K562 (cell line): ENCODE data around the gene CTPS1. TPM values are rescaled to one million over a fixed set of nuclear protein-coding genes. Genes with fewer than 3 reads are reported as not detected.

Experiments used
- CBX5 ChIP-seq: IDR thresholded peaks from 2 replicates; pipeline ENCODE4 v1.6.1; 2014; ENCODE audit warnings: low read depth, borderline replicate concordance
- MAFG ChIP-seq: fragments of 450-650 bp; conservative IDR thresholded peaks from 2 replicates; pipeline ENCODE4 v1.6.1; 2016; ENCODE audit warnings: missing genetic modification characterization, missing compliant biosample characterization
- ZBTB7A ChIP-seq: IDR thresholded peaks from 2 replicates; pipeline ENCODE4 v1.6.1; 2011; ENCODE audit warnings: low read depth, mild to moderate bottlenecking, low read length, moderate library complexity, borderline replicate concordance; ENCODE audit not compliant: control insufficient read depth
- polyA plus RNA-seq, 8 experiments: library from polyadenylated mRNA; depleted of rRNA in 4 of 8; stranded (reverse) in 5 of 8; unstranded in 3 of 8; fragments of >200 nt; fragmentation: Nextera tagmentation in 2 of 8; fragmentation: Illumina TruSeq in 1 of 8; extraction: Ambion mirVana in 2 of 8; extraction: Trizol in 1 of 8; gene quantifications; 2 replicates each; pipeline versions ENCODE4 v1.2.1 to v1.2.3, GENCODE V29; 2011 to 2014; ENCODE audit warnings: inconsistent platforms in 1 of 8, missing spikeins in 1 of 8
- total RNA-seq, 7 experiments: library from RNA; depleted of rRNA in 6 of 7; stranded (reverse); fragments of >200 nt in 6 of 7; fragmentation: Illumina TruSeq in 2 of 7; extraction: Trizol in 2 of 7; gene quantifications; 2 replicates each; pipeline versions ENCODE4 v1.2.1 to v1.2.3, GENCODE V29; 2011 to 2021; ENCODE audit warnings: low replicate concordance in 1 of 7
- TF ChIP-seq, protein P1 (sequence below): sonication (generic); formaldehyde crosslinking; IDR thresholded peaks from 2 replicates; pipeline ENCODE4 v1.8.0; 2023; ENCODE audit warnings: mild to moderate bottlenecking, missing genetic modification reagents
- TF ChIP-seq, protein P2 (sequence below): sonication (generic); formaldehyde crosslinking; IDR thresholded peaks from 2 replicates; pipeline ENCODE4 v1.8.0; 2022; ENCODE audit warnings: mild to moderate bottlenecking, missing genetic modification reagents
- TF ChIP-seq, protein P3 (sequence below): fragments of 250-450 bp; sonication (Bioruptor Pico); IDR thresholded peaks from 2 replicates; pipeline ENCODE4 v1.4.0; 2020; ENCODE audit warnings: borderline replicate concordance

The CTPS1 gene
- total and polyA plus RNA-seq, 9 of the 15 experiments (the other 6 are each of a cell fraction or from before 2014, with no cell fraction given) = 44.4 to 164 (median 87.7) TPM

DNA sequence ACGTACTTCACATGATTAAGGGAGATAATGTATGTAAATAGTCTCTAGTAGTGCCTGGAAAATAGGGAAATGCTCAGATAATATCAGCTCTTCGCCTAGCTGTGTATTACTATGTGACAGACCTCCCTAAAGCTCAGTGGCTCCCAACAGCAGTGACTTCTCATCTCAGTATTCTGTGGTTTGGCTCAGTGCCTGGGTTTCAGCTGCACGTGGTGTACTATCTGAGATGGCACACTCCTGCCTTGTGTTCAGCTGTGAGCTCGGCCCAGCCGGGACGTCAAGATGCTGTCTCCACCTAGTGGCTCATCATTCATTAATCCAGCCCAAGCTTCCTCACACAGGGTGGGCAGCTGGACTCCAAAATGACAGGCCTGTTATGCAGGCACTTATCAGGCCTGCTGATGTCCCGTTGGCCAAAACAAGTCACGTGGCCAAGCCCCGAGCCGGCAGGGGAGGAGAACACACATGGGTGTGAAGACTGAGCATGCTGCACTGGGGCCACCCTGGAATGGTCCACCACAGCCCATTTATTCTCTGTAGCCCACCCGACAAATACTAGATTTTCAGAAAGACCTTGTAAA lies 24.2 kb downstream of the CTPS1 start (continued):
- TF ChIP-seq, protein P1, sequence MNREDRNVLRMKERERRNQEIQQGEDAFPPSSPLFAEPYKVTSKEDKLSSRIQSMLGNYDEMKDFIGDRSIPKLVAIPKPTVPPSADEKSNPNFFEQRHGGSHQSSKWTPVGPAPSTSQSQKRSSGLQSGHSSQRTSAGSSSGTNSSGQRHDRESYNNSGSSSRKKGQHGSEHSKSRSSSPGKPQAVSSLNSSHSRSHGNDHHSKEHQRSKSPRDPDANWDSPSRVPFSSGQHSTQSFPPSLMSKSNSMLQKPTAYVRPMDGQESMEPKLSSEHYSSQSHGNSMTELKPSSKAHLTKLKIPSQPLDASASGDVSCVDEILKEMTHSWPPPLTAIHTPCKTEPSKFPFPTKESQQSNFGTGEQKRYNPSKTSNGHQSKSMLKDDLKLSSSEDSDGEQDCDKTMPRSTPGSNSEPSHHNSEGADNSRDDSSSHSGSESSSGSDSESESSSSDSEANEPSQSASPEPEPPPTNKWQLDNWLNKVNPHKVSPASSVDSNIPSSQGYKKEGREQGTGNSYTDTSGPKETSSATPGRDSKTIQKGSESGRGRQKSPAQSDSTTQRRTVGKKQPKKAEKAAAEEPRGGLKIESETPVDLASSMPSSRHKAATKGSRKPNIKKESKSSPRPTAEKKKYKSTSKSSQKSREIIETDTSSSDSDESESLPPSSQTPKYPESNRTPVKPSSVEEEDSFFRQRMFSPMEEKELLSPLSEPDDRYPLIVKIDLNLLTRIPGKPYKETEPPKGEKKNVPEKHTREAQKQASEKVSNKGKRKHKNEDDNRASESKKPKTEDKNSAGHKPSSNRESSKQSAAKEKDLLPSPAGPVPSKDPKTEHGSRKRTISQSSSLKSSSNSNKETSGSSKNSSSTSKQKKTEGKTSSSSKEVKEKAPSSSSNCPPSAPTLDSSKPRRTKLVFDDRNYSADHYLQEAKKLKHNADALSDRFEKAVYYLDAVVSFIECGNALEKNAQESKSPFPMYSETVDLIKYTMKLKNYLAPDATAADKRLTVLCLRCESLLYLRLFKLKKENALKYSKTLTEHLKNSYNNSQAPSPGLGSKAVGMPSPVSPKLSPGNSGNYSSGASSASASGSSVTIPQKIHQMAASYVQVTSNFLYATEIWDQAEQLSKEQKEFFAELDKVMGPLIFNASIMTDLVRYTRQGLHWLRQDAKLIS (CRISPR knock-in tag) = peak; percentile 52; the same call in 1 of the 2 replicates
- TF ChIP-seq CBX5 (peak; percentile 67; the same call in 1 of the 2 replicates), ZBTB7A (peak; percentile 45; the same call in 1 of the 2 replicates), MAFG (peak; percentile 40; the same call in 1 of the 2 replicates)
- TF ChIP-seq, protein P2, sequence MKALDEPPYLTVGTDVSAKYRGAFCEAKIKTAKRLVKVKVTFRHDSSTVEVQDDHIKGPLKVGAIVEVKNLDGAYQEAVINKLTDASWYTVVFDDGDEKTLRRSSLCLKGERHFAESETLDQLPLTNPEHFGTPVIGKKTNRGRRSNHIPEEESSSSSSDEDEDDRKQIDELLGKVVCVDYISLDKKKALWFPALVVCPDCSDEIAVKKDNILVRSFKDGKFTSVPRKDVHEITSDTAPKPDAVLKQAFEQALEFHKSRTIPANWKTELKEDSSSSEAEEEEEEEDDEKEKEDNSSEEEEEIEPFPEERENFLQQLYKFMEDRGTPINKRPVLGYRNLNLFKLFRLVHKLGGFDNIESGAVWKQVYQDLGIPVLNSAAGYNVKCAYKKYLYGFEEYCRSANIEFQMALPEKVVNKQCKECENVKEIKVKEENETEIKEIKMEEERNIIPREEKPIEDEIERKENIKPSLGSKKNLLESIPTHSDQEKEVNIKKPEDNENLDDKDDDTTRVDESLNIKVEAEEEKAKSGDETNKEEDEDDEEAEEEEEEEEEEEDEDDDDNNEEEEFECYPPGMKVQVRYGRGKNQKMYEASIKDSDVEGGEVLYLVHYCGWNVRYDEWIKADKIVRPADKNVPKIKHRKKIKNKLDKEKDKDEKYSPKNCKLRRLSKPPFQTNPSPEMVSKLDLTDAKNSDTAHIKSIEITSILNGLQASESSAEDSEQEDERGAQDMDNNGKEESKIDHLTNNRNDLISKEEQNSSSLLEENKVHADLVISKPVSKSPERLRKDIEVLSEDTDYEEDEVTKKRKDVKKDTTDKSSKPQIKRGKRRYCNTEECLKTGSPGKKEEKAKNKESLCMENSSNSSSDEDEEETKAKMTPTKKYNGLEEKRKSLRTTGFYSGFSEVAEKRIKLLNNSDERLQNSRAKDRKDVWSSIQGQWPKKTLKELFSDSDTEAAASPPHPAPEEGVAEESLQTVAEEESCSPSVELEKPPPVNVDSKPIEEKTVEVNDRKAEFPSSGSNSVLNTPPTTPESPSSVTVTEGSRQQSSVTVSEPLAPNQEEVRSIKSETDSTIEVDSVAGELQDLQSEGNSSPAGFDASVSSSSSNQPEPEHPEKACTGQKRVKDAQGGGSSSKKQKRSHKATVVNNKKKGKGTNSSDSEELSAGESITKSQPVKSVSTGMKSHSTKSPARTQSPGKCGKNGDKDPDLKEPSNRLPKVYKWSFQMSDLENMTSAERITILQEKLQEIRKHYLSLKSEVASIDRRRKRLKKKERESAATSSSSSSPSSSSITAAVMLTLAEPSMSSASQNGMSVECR (CRISPR knock-in tag) = peak; percentile 99
- TF ChIP-seq, protein P3, sequence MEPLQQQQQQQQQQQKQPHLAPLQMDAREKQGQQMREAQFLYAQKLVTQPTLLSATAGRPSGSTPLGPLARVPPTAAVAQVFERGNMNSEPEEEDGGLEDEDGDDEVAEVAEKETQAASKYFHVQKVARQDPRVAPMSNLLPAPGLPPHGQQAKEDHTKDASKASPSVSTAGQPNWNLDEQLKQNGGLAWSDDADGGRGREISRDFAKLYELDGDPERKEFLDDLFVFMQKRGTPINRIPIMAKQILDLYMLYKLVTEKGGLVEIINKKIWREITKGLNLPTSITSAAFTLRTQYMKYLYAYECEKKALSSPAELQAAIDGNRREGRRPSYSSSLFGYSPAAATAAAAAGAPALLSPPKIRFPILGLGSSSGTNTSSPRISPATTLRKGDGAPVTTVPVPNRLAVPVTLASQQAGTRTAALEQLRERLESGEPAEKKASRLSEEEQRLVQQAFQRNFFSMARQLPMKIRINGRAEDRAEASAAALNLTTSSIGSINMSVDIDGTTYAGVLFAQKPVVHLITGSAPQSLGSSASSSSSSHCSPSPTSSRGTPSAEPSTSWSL = no peak
